Measurements from ENCODE around the gene SCN5A.

- TF ChIP-seq CTCF (IDR thresholded peaks at IDR 0.05) = no peak
- no peak for TF ChIP-seq EZH2 (IDR thresholded peaks at IDR 0.05)
- TF ChIP-seq EZH2phosphoT487 (IDR thresholded peaks at IDR 0.05) = no peak
Observed at GRCh38 chr3:38573111-38573510, 76.4 kb downstream of the SCN5A start.
